Transverse colon (tissue), 4 donors: Measurements from ENCODE around the gene MGAT5.

Experiments used
- CTCF ChIP-seq, 5 experiments: fragments of 200-600 bp in 3 of 5; fragments of 450-650 bp in 2 of 5; sonication (generic) in 3 of 5; IDR thresholded peaks; 1 replicate in 2 of 5; 2 replicates in 3 of 5; pipeline ENCODE4 v1.5.1; 2016 to 2017; ENCODE audit warnings: antibody characterized with exemption in 5 of 5, inconsistent platforms in 3 of 5, mild to moderate bottlenecking in 2 of 5, moderate library complexity in 1 of 5
- POLR2A ChIP-seq: fragments of 450-650 bp; IDR thresholded peaks from one replicate; pipeline ENCODE4 v1.6.1; 2016; ENCODE audit warnings: antibody characterized with exemption, mild to moderate bottlenecking, moderate library complexity
- POLR2AphosphoS5 ChIP-seq, 3 donors: sonication (generic); formaldehyde crosslinking; IDR thresholded peaks; one replicate each; pipeline ENCODE4 v1.6.1; 2016; ENCODE audit warnings: antibody characterized with exemption in 3 of 3

GRCh38 chr2:134218930-134219658 lies 34.8 kb upstream of the MGAT5 start:
- no peak for TF ChIP-seq CTCF (IDR thresholded peaks at IDR 0.05)
- no peak for TF ChIP-seq POLR2A
- TF ChIP-seq POLR2AphosphoS5 (IDR thresholded peaks at IDR 0.05): no peak
